ENCODE data around the gene NFKBIE. TPM values are rescaled to one million over a fixed set of nuclear protein-coding genes. Genes with fewer than 3 reads are reported as not detected.

Gene NFKBIE
- total RNA-seq, 1 donor from 2014 or later: 11.1 TPM

GRCh38 chr6:44258325-44258863 lies 7.0 kb downstream of the NFKBIE start:
- Mint-ChIP-seq H3K27ac (ENCODE audit: unreplicated experiment) (peak overlapping the region; percentile 92), H3K4me3 (ENCODE audit: unreplicated experiment) (peak overlapping the region; percentile 82), H3K9me3 (ENCODE audit: unreplicated experiment) (no peaks in the 10 kb centered on the region), H3K36me3 (ENCODE audit: unreplicated experiment) (peaks cover 30% of the 10 kb centered on the region), H3K4me1 (ENCODE audit: unreplicated experiment) (peaks cover 55% of the 10 kb centered on the region), H3K27me3 (ENCODE audit: unreplicated experiment) (no peaks in the 10 kb centered on the region)
- TF ChIP-seq, protein P1, sequence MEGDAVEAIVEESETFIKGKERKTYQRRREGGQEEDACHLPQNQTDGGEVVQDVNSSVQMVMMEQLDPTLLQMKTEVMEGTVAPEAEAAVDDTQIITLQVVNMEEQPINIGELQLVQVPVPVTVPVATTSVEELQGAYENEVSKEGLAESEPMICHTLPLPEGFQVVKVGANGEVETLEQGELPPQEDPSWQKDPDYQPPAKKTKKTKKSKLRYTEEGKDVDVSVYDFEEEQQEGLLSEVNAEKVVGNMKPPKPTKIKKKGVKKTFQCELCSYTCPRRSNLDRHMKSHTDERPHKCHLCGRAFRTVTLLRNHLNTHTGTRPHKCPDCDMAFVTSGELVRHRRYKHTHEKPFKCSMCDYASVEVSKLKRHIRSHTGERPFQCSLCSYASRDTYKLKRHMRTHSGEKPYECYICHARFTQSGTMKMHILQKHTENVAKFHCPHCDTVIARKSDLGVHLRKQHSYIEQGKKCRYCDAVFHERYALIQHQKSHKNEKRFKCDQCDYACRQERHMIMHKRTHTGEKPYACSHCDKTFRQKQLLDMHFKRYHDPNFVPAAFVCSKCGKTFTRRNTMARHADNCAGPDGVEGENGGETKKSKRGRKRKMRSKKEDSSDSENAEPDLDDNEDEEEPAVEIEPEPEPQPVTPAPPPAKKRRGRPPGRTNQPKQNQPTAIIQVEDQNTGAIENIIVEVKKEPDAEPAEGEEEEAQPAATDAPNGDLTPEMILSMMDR (IDR thresholded peaks at IDR 0.05): no peak
- no peak for DNase-seq (ENCODE audit: extremely low spot score, unreplicated experiment)

DNA sequence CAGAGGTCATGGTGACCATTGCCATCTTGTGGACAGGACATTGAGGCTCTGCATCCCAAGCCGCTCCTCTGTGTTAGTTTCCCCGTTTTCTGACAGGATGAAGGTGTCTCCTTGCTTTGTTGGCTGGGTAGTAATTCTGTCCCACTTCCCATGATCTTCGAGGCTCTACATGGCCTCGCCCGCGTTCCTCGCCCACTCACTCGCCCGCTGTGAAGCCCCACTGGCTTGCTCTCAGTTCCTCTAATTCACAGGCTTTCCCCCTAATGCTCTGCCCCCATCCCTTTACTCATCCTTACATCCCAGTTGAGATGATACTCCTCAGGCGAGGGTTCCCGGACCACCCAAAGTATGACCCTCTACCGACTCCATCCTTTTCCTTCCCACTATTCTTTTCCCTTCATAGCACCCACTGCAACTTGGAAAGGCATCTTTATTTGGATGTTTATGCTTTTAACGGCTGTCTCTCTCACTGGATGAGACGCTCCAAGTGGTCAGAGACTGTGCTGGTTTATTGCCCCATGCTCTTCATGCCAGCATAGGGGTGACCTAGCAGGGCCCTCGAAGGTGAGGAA lies 7.5 kb downstream of the NFKBIE start:
- Mint-ChIP-seq H3K27me3 (ENCODE audit: unreplicated experiment) (no peaks in the 10 kb centered on the region), H3K9me3 (ENCODE audit: unreplicated experiment) (no peaks in the 10 kb centered on the region), H3K27ac (ENCODE audit: unreplicated experiment) (peak overlapping the region; percentile 92), H3K4me1 (ENCODE audit: unreplicated experiment) (peaks cover 54% of the 10 kb centered on the region), H3K36me3 (ENCODE audit: unreplicated experiment) (peaks cover 35% of the 10 kb centered on the region), H3K4me3 (ENCODE audit: unreplicated experiment) (peak overlapping the region; percentile 82)
- DNase-seq (ENCODE audit: extremely low spot score, unreplicated experiment): no peak
- TF ChIP-seq, protein P1 (IDR thresholded peaks at IDR 0.05): no peak

- Mint-ChIP-seq H3K27me3 (ENCODE audit: unreplicated experiment) (no peaks in the 10 kb centered on the region), H3K9me3 (ENCODE audit: unreplicated experiment) (no peaks in the 10 kb centered on the region), H3K36me3 (ENCODE audit: unreplicated experiment) (peaks cover 41% of the 10 kb centered on the region), H3K4me1 (ENCODE audit: unreplicated experiment) (peaks cover 50% of the 10 kb centered on the region), H3K27ac (ENCODE audit: unreplicated experiment) (peak within 1 kb of the TSS; percentile 92), H3K4me3 (ENCODE audit: unreplicated experiment) (peak within 1 kb of the TSS; percentile 89)
- DNase-seq (ENCODE audit: extremely low spot score, unreplicated experiment): peak; percentile 93
- TF ChIP-seq, protein P1 (IDR thresholded peaks at IDR 0.05): peak; percentile 85
These were observed 8.2 kb downstream of the NFKBIE start, which contains the start of gene SLC35B2 for GRCh38 chr6:44257025-44257752. SLC35B2 (minus strand) TSS chr6:44257528; CDS start chr6:44257410, 118 bp downstream.

- Mint-ChIP-seq H3K9me3 (ENCODE audit: unreplicated experiment) (no peaks in the 10 kb centered on the region), H3K4me3 (ENCODE audit: unreplicated experiment) (peak overlapping the region; percentile 89), H3K36me3 (ENCODE audit: unreplicated experiment) (peaks cover 46% of the 10 kb centered on the region), H3K27ac (ENCODE audit: unreplicated experiment) (peak overlapping the region; percentile 87), H3K4me1 (ENCODE audit: unreplicated experiment) (peaks cover 50% of the 10 kb centered on the region), H3K27me3 (ENCODE audit: unreplicated experiment) (no peaks in the 10 kb centered on the region)
- no peak for DNase-seq (ENCODE audit: extremely low spot score, unreplicated experiment)
- TF ChIP-seq, protein P1 (IDR thresholded peaks at IDR 0.05): no peak
These were observed 8.7 kb downstream of the NFKBIE start for GRCh38 chr6:44256775-44257024.

Data from osteocyte (in vitro differentiated cells).